Sigmoid colon (tissue), 7 donors: ENCODE data around the gene HOXB4. TPM values are rescaled to one million over a fixed set of nuclear protein-coding genes. Genes with fewer than 3 reads are reported as not detected.
A peak's percentile ranks its signal among the peaks of the same experiment; 100 is the strongest.

Experiments
- DNase-seq: peaks from one replicate; pipeline ENCODE4 v3.0.0-alpha.2; 2019
- H3K27ac ChIP-seq, 4 donors: fragments of 200-600 bp; sonication (generic); one replicate each; pipeline ENCODE4 v1.5.1; 2016 to 2019; ENCODE audit warnings: mild to moderate bottlenecking in 1 of 4
- H3K27me3 ChIP-seq, 3 donors: fragments of 200-600 bp; sonication (generic); one replicate each; pipeline ENCODE4 v1.5.1; 2019; ENCODE audit warnings: mild to moderate bottlenecking in 1 of 3
- H3K36me3 ChIP-seq, 4 donors: fragments of 200-600 bp; sonication (generic); one replicate each; pipeline ENCODE4 v1.5.1; 2016 to 2019
- H3K4me1 ChIP-seq, 4 donors: fragments of 200-600 bp; sonication (generic); one replicate each; pipeline ENCODE4 v1.5.1; 2017 to 2019
- H3K4me3 ChIP-seq, 4 donors: fragments of 200-600 bp; sonication (generic); one replicate each; pipeline ENCODE4 v1.5.1; 2017 to 2019; ENCODE audit warnings: mild to moderate bottlenecking in 2 of 4, moderate library complexity in 1 of 4
- H3K9me3 ChIP-seq, 4 donors: fragments of 200-600 bp in 3 of 4; sonication (generic) in 3 of 4; one replicate each; pipeline versions ENCODE4 v1.5.1 to v1.6.1; 2013 to 2019
- CTCF ChIP-seq, 4 experiments: fragments of 450-650 bp in 3 of 4; fragments of 200-600 bp in 1 of 4; IDR thresholded peaks; one replicate each; pipeline ENCODE4 v1.5.1; 2016 to 2019; ENCODE audit warnings: antibody characterized with exemption in 4 of 4, mild to moderate bottlenecking in 3 of 4, moderate library complexity in 2 of 4
- EP300 ChIP-seq, 4 donors: sonication (generic); formaldehyde crosslinking; IDR thresholded peaks; one replicate each; pipeline ENCODE4 v1.6.1; 2017; ENCODE audit warnings: antibody characterized with exemption in 4 of 4
- POLR2A ChIP-seq, 2 donors: fragments of 450-650 bp; IDR thresholded peaks; one replicate each; pipeline ENCODE4 v1.6.1; 2016; ENCODE audit warnings: antibody characterized with exemption in 2 of 2, mild to moderate bottlenecking in 2 of 2, moderate library complexity in 2 of 2
- POLR2AphosphoS5 ChIP-seq, 4 donors: sonication (generic); formaldehyde crosslinking; IDR thresholded peaks; one replicate each; pipeline ENCODE4 v1.6.1; 2017; ENCODE audit warnings: antibody characterized with exemption in 4 of 4
- WGBS, 2 donors: extraction: QIAGEN DNeasy Blood & Tissue Kit; methylation state at CpG; one replicate each; pipeline ENCODE4 v1.1.7; 2013; 5-methylcytosine and 5-hydroxymethylcytosine counted together
- intact Hi-C: fragments of 100-400 bp; cut with DNase I; formaldehyde crosslinking; loops from one replicate; pipeline ENCODE4 v1.15.1; 2023
- polyA plus RNA-seq, 3 donors: library from polyadenylated mRNA; stranded (reverse); fragments of 200-250 nt; gene quantifications; one replicate each; pipeline ENCODE4 v1.2.3, GENCODE V29; 2013
- total RNA-seq, 4 donors: library from RNA; depleted of rRNA; stranded (reverse); fragments of >200 nt; gene quantifications; one replicate each; pipeline ENCODE4 v1.1.0, GENCODE V29; 2016
- donor health status: healthy with polysubstance abuse.
- donor health status: Bipolar disorder and iron deficiency.
- donor health status: healthy.

HOXB4 gene
- total and polyA plus RNA-seq, 7 donors = 0.23 to 8.3 (median 4.6) TPM

DNA sequence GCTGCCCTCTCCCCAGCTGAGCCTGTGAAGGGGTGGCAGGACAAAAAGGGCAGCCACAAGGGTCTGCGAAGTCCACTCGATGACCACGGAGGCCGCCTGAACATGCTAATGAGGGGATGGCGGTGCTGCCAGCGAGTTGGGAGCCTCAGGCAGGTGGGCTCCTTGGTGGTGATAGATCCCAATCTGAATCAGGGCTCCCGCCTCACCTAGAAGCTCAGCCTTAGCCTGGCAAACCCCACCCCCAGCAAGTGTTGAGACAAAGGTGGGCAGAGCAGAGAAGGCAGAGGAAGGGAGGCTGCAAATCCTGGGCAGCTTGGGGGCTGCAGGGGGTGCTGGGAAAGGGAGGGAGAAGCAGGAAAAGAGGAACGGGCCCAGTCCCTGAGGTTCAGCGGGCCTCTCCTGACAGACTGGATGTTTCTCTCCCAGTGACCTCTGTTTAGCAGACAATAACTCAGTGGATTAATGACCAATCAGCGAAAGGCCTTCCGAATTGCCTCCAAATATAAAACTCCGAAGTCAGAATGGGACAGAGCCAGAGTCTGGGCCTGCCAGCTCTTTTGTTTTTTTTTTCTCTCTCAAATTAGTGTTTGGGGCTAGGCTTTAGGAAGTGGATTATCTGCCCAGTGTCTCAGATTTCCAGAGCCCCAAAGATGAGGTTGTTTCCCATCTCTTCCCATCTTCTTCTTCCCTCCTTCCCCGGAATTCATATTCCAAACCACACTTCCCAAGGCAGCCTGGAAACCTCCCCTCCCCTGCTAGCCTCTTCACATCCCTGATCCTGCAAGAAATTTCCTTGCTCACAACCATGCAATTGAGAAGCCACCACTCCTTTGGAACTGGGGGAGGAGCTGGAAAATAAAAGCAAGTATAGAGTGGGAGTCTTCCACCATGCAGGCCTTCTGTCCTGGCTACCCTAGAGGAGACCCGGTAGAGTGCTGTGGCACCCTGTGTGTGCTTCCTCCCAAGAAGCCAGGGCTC lies 18.0 kb downstream of the HOXB4 start:
- Histone ChIP-seq H3K27ac (peak overlapping the region; percentile 94 to 99 (median 96)), H3K27me3 (no peaks in the 10 kb centered on the region), H3K4me3 (peak overlapping the region in 3 of 4 donors; percentile 24 to 52 (median 51)), H3K4me1 (peaks cover 0 to 99% (median 95%) of the 10 kb centered on the region in 4 donors), H3K36me3 (no peaks in the 10 kb centered on the region), H3K9me3 (no peaks in the 10 kb centered on the region)
- intact Hi-C loops = no loop called here
- TF ChIP-seq CTCF (IDR thresholded peaks at IDR 0.05) (no peak), POLR2A (IDR thresholded peaks at IDR 0.05) (peak in 1 of 2 donors; percentile 31), POLR2AphosphoS5 (IDR thresholded peaks at IDR 0.05) (peak; percentile 60 to 83 (median 72)), EP300 (IDR thresholded peaks at IDR 0.05) (no peak)
- no peak for DNase-seq
- 81 to 88% methylated on average over 14 of the region's 14 CpGs for WGBS, 2 donors

GRCh38 chr17:48559122-48559839 lies 18.9 kb downstream of the HOXB4 start:
- TF ChIP-seq POLR2A (IDR thresholded peaks at IDR 0.05) = no peak
- no peak for TF ChIP-seq CTCF (IDR thresholded peaks at IDR 0.05)
- no peak for TF ChIP-seq POLR2AphosphoS5 (IDR thresholded peaks at IDR 0.05)
- TF ChIP-seq EP300 (IDR thresholded peaks at IDR 0.05) = no peak
- Histone ChIP-seq H3K27me3 (no peaks in the 10 kb centered on the region), H3K9me3 (no peaks in the 10 kb centered on the region), H3K4me3 (peak overlapping the region in 3 of 4 donors; percentile 24 to 52 (median 51)), H3K4me1 (peaks cover 0 to 98% (median 89%) of the 10 kb centered on the region in 4 donors), H3K27ac (peak overlapping the region; percentile 94 to 99 (median 96)), H3K36me3 (no peaks in the 10 kb centered on the region)
- intact Hi-C loops = no loop called here
- WGBS, 2 donors = 80 to 85% methylated on average over 16 of the region's 16 CpGs
- peak; percentile 55 for DNase-seq

DNA sequence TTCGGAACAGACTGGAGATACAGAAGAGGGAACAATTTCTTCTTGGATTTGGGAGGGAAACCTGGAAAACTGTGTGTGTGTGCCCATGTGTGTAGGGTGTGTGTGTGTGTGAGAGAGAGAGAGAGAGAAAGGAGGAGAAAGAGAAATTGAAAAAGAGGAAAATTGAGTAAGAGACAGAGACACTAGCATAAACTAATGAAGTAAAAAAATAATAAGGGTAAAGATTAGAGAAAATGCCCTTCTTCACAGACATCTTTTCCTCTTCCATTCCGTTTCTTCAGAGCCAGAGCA lies 19.4 kb downstream of the HOXB4 start:
- peak overlapping the region; percentile 94 to 99 (median 96) for H3K27ac ChIP-seq
- DNase-seq = no peak
- H3K4me1 ChIP-seq = peaks cover 0 to 98% (median 89%) of the 10 kb centered on the region in 4 donors
- TF ChIP-seq POLR2A (IDR thresholded peaks at IDR 0.05) (no peak), EP300 (IDR thresholded peaks at IDR 0.05) (no peak), POLR2AphosphoS5 (IDR thresholded peaks at IDR 0.05) (no peak), CTCF (IDR thresholded peaks at IDR 0.05) (no peak)
- no peaks in the 10 kb centered on the region for H3K9me3 ChIP-seq
- H3K36me3 ChIP-seq = no peaks in the 10 kb centered on the region
- no peaks in the 10 kb centered on the region for H3K27me3 ChIP-seq
- 87 to 89% methylated on average over 2 of the region's 2 CpGs for WGBS, 2 donors
- H3K4me3 ChIP-seq = peak overlapping the region in 3 of 4 donors; percentile 24 to 52 (median 51)
- intact Hi-C loops = no loop called here

DNA sequence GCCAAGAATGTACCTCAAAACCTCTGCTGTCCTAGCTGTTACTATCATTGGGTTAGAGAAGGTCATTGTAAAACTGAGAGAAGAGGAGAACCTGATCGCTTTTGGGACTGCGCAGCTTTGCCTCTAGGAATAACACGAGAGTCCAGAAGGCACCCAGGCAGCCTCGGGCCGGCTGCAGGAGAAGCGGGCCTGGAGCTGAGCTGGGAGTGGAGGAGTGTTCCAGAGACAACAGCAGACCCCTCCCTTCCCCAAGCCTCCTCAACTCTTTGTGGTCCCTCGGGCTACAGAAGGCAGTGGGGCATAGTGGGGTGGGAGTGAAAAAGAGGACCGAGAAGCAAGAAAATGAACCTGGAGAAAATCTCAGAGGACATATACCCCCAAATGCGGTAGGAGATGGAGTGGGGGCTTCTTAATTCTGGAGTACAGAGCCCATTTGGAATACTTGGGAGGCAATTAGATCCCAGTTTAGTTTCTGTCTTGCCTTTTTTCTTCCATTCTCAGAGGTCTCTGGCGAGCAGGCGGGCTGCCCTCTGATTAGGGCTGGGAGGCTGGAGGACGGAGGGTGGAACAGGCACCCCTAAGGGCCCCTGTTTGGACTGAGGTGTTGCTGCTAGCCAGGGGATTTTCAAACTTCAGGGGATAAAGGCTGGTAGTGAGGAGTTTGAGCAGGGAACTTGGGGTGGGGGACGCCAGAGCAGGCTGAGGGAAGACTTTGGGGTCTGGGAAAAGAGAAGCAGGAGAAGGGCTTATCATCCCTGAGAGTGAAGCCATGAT lies 19.9 kb downstream of the HOXB4 start:
- Histone ChIP-seq H3K4me3 (peak overlapping the region in 3 of 4 donors; percentile 24 to 52 (median 51)), H3K9me3 (no peaks in the 10 kb centered on the region), H3K27me3 (no peaks in the 10 kb centered on the region), H3K27ac (peak overlapping the region; percentile 94 to 99 (median 96)), H3K36me3 (no peaks in the 10 kb centered on the region), H3K4me1 (peaks cover 0 to 98% (median 89%) of the 10 kb centered on the region in 4 donors)
- intact Hi-C loops = no loop called here
- WGBS, 2 donors = 83 to 90% methylated on average over 13 of the region's 13 CpGs
- TF ChIP-seq POLR2A (IDR thresholded peaks at IDR 0.05) (no peak), CTCF (IDR thresholded peaks at IDR 0.05) (no peak), POLR2AphosphoS5 (IDR thresholded peaks at IDR 0.05) (no peak), EP300 (IDR thresholded peaks at IDR 0.05) (no peak)
- DNase-seq = peak; percentile 73
